HCT116 (cell line): Measurements from ENCODE around the gene TTLL4. TPM values are rescaled to one million over a fixed set of nuclear protein-coding genes. Genes with fewer than 3 reads are reported as not detected.

Experiments used
- ATAC-seq: fragments of 200-7000 bp; cut with Tn5 transposase; 2 replicates; pipeline ENCODE4 v1.9.1; 2020; ENCODE audit warnings: mild to moderate bottlenecking, moderate library complexity
- BruUV-seq: library from RNA; stranded (reverse); fragments of 400-500 nt; replicated peaks from 2 replicates; lab custom pipeline; 2021; lab: Mats Ljungman, UMichigan
- CTCF ChIA-PET: fragments of 300-600 bp; sonication (Branson Sonifier 250); formaldehyde crosslinking; loops from one replicate; lab custom pipeline; 2021; ENCODE audit warnings: antibody characterized with exemption; lab: Charles Lee
- POLR2A ChIA-PET: fragments of 300-600, 350-600 bp; sonication (Branson Sonifier 250); formaldehyde crosslinking; loops from one replicate; lab custom pipeline; 2021; ENCODE audit warnings: antibody characterized with exemption; lab: Charles Lee
- RAD21 ChIA-PET, 2 experiments: fragments of 300-600 bp; sonication (Branson Sonifier 250); formaldehyde crosslinking; loops; one replicate each; lab custom pipeline; 2023; ENCODE audit warnings: low total read pairs in 2 of 2; ENCODE audit not compliant: uncharacterized antibody in 2 of 2, unreplicated experiment in 2 of 2, low non-redundant PET in 1 of 2; lab: Charles Lee
- DNase-seq: peaks from one replicate; pipeline ENCODE4 v3.0.0-alpha.2; 2010; ENCODE audit warnings: low read depth, low spot score
- H2AFZ ChIP-seq: fragments of 200-600 bp; shearing (Covaris generic), sonication (generic); 2 replicates; pipeline ENCODE4 v1.6.1; 2017; ENCODE audit warnings: low read depth, mixed run types, mixed read lengths, antibody characterized with exemption, low read length; ENCODE audit not compliant: poor library complexity, severe bottlenecking
- H3K27ac ChIP-seq: 2 replicates; pipeline ENCODE4 v1.5.1; 2012; ENCODE audit warnings: low read depth, low read length
- H3K27me3 ChIP-seq: fragments of 200-600 bp; sonication (generic); 2 replicates; pipeline ENCODE4 v1.6.1; 2016; ENCODE audit warnings: mixed run types, low read length, mixed read lengths; ENCODE audit not compliant: insufficient read depth
- H3K36me3 ChIP-seq, 2 experiments: fragments of 200-500 bp in 1 of 2; fragments of 200-600 bp in 1 of 2; sonication (Bioruptor generic) in 1 of 2; sonication (generic) in 1 of 2; 2 replicates each; pipeline versions ENCODE4 v1.5.1 to v1.6.1; 2014 to 2016; ENCODE audit warnings: low read length in 2 of 2, inconsistent platforms in 1 of 2, mixed read lengths in 1 of 2, mixed run types in 1 of 2; ENCODE audit not compliant: insufficient read depth in 2 of 2, control insufficient read depth in 1 of 2
- H3K4me1 ChIP-seq, 2 experiments: fragments of 200-600 bp in 1 of 2; sonication (generic) in 1 of 2; 2 replicates each; pipeline versions ENCODE4 v1.5.1 to v1.6.1; 2012 to 2017; ENCODE audit warnings: low read length in 2 of 2, inconsistent platforms in 1 of 2, mild to moderate bottlenecking in 1 of 2, mixed read lengths in 1 of 2, mixed run types in 1 of 2, moderate library complexity in 1 of 2; ENCODE audit not compliant: insufficient read depth in 2 of 2, control insufficient read depth in 1 of 2
- H3K4me2 ChIP-seq: fragments of 200-600 bp; sonication (generic); 2 replicates; pipeline ENCODE4 v1.6.1; 2017; ENCODE audit warnings: mixed run types, low read length, mixed read lengths
- H3K4me3 ChIP-seq, 2 experiments: fragments of 200-600 bp in 1 of 2; sonication (generic) in 1 of 2; replicated peaks in 1 of 2; 2 replicates each; pipeline ENCODE4 v1.5.1; 2011 to 2016; ENCODE audit warnings: low read length in 2 of 2, control low read depth in 1 of 2, low read depth in 1 of 2, mild to moderate bottlenecking in 1 of 2, mixed read lengths in 1 of 2, mixed run types in 1 of 2
- H3K79me2 ChIP-seq: fragments of 200-600 bp; sonication (generic); 2 replicates; pipeline ENCODE4 v1.6.1; 2017; ENCODE audit warnings: mild to moderate bottlenecking, mixed run types, low read length, moderate library complexity, mixed read lengths; ENCODE audit not compliant: insufficient read depth
- H3K9ac ChIP-seq: fragments of 200-600 bp; sonication (generic); 2 replicates; pipeline ENCODE4 v1.6.1; 2016; ENCODE audit warnings: low read length, mixed read lengths
- H3K9me2 ChIP-seq: fragments of 200-600 bp; sonication (generic), shearing (Covaris generic); 2 replicates; pipeline ENCODE4 v1.6.1; 2017; ENCODE audit warnings: mixed run types, mild to moderate bottlenecking, moderate library complexity; ENCODE audit not compliant: insufficient read depth
- H3K9me3 ChIP-seq, 2 experiments: fragments of 200-500 bp in 1 of 2; fragments of 200-600 bp in 1 of 2; sonication (Bioruptor generic) in 1 of 2; sonication (generic) in 1 of 2; 2 replicates each; pipeline ENCODE4 v1.6.1; 2014 to 2017; ENCODE audit warnings: low read length in 2 of 2, mixed read lengths in 2 of 2, inconsistent platforms in 1 of 2, low read depth in 1 of 2, mild to moderate bottlenecking in 1 of 2, mixed run types in 1 of 2, moderate library complexity in 1 of 2; ENCODE audit not compliant: control insufficient read depth in 1 of 2, insufficient read depth in 1 of 2
- H4K20me1 ChIP-seq: fragments of 200-600 bp; sonication (generic), shearing (Covaris generic); 2 replicates; pipeline ENCODE4 v1.6.1; 2017; ENCODE audit warnings: mixed run types, mild to moderate bottlenecking, moderate library complexity; ENCODE audit not compliant: insufficient read depth
- CBX3 ChIP-seq: IDR thresholded peaks from 2 replicates; pipeline ENCODE4 v1.6.1; 2012; ENCODE audit warnings: low read depth
- CEBPB ChIP-seq: IDR thresholded peaks from 2 replicates; pipeline ENCODE4 v1.6.1; 2012; ENCODE audit warnings: low read depth
- ELF1 ChIP-seq: IDR thresholded peaks from 2 replicates; pipeline ENCODE4 v1.6.1; 2012; ENCODE audit warnings: low read depth, borderline replicate concordance
- EZH2 ChIP-seq: fragments of 200-600 bp; sonication (generic); IDR thresholded peaks from 2 replicates; pipeline ENCODE4 v1.6.1; 2017; ENCODE audit warnings: antibody characterized with exemption, mixed run types
- EZH2phosphoT487 ChIP-seq: fragments of 200-600 bp; IDR thresholded peaks from 2 replicates; pipeline ENCODE4 v1.6.1; 2018; ENCODE audit warnings: antibody characterized with exemption, borderline replicate concordance
- FOSL1 ChIP-seq: IDR thresholded peaks from 2 replicates; pipeline ENCODE4 v1.6.1; 2012; ENCODE audit warnings: low read depth
- MAX ChIP-seq: IDR thresholded peaks from 2 replicates; pipeline ENCODE4 v1.6.1; 2012
- REST ChIP-seq: IDR thresholded peaks from 2 replicates; pipeline ENCODE4 v1.6.1; 2012; ENCODE audit warnings: low read depth
- SP1 ChIP-seq: IDR thresholded peaks from 2 replicates; pipeline ENCODE4 v1.6.1; 2012; ENCODE audit warnings: low read depth
- SRF ChIP-seq: IDR thresholded peaks from 2 replicates; pipeline ENCODE4 v1.6.1; 2012; ENCODE audit warnings: low read depth
- TCF7L2 ChIP-seq: IDR thresholded peaks from 2 replicates; pipeline ENCODE4 v1.7.0; 2011; ENCODE audit warnings: borderline replicate concordance, inconsistent platforms; ENCODE audit not compliant: insufficient read depth, insufficient read length; ENCODE audit errors: extremely low read depth
- YY1 ChIP-seq: IDR thresholded peaks from 2 replicates; pipeline ENCODE4 v1.6.1; 2011; ENCODE audit warnings: low read length, low read depth, moderate library complexity, mild to moderate bottlenecking; ENCODE audit not compliant: insufficient replicate concordance; ENCODE audit errors: extremely low read depth
- ZFX ChIP-seq: fragments of 450-650 bp; IDR thresholded peaks from 2 replicates; pipeline ENCODE4 v1.6.1; 2017
- ZNF274 ChIP-seq: fragments of 200-500 bp; sonication (Bioruptor generic); IDR thresholded peaks from 2 replicates; pipeline ENCODE4 v1.6.1; 2014; ENCODE audit warnings: mild to moderate bottlenecking, low read depth, low read length, inconsistent platforms
- intact Hi-C: fragments of 100-400 bp; cut with micrococcal nuclease; formaldehyde crosslinking; loops from 2 replicates; pipeline ENCODE4 v1.10.0; 2022
- total RNA-seq: library from RNA; stranded (reverse); gene quantifications from one replicate; pipeline ENCODE4 v1.2.1, GENCODE V29; 2021; ENCODE audit not compliant: unreplicated experiment
- TF ChIP-seq, protein P1 (sequence below): IDR thresholded peaks from 2 replicates; pipeline ENCODE4 v1.6.1; 2012
- TF ChIP-seq, protein P2 (sequence below): IDR thresholded peaks from 2 replicates; pipeline ENCODE4 v1.6.1; 2011; ENCODE audit warnings: mild to moderate bottlenecking, low read length, moderate library complexity; ENCODE audit not compliant: insufficient replicate concordance; ENCODE audit errors: extremely low read depth

TTLL4 gene
- total RNA-seq, 1 experiment from 2014 or later = 53.0 TPM

DNA sequence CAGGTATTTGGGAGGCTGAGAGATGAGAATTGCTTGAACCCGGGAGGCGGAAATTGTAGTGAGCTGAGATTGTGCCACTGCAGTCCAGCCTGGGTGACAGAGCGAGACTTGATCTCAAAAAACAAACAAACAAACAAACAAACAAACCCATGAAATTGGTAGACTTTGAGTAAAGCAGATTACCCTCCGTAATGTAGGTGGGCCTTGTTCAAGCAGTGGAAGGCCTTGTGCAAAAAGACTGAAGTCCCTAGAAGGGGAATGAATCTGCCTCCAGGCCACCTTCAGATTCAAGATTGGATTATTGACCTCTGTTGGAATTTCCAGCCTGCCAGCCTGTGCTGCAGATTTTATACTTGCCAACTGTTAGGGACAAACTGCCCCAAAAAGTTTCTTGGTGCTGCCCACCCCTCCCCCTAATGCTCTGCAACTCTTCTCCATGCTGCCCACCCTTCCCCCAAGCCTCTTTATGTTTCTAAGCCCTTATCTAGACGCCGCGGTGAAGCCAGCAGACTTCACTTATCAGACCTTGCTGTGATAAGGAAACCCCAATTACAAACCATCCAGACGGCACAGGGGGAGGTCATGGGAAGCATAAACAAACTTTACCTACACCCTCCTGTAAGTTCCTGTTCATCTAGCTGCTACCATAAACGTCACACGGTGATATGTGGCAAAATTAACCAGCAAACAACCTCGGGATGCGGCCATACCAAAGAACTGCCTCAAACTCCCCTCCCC lies 88.3 kb downstream of the TTLL4 start:
- H3K27me3 ChIP-seq = no peaks in the 10 kb centered on the region
- H3K27ac ChIP-seq = no peak overlapping the region
- H3K9me3 ChIP-seq = no peaks in the 10 kb centered on the region
- ChIA-PET POLR2A (no interaction called here), CTCF (no interaction called here), RAD21 (no interaction called here)
- no peaks in the 10 kb centered on the region for H3K79me2 ChIP-seq
- H3K9me2 ChIP-seq = no peaks in the 10 kb centered on the region
- H3K4me3 ChIP-seq = no peak overlapping the region
- no peaks in the 10 kb centered on the region for H3K36me3 ChIP-seq
- H4K20me1 ChIP-seq = no peaks in the 10 kb centered on the region
- intact Hi-C loops = no loop called here
- no peak for TF ChIP-seq REST
- no peak for TF ChIP-seq SP1
- TF ChIP-seq, protein P1, sequence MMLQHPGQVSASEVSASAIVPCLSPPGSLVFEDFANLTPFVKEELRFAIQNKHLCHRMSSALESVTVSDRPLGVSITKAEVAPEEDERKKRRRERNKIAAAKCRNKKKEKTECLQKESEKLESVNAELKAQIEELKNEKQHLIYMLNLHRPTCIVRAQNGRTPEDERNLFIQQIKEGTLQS = no peak
- no peak for TF ChIP-seq EZH2
- TF ChIP-seq CBX3 = no peak
- TF ChIP-seq CEBPB = no peak
- TF ChIP-seq, protein P2, sequence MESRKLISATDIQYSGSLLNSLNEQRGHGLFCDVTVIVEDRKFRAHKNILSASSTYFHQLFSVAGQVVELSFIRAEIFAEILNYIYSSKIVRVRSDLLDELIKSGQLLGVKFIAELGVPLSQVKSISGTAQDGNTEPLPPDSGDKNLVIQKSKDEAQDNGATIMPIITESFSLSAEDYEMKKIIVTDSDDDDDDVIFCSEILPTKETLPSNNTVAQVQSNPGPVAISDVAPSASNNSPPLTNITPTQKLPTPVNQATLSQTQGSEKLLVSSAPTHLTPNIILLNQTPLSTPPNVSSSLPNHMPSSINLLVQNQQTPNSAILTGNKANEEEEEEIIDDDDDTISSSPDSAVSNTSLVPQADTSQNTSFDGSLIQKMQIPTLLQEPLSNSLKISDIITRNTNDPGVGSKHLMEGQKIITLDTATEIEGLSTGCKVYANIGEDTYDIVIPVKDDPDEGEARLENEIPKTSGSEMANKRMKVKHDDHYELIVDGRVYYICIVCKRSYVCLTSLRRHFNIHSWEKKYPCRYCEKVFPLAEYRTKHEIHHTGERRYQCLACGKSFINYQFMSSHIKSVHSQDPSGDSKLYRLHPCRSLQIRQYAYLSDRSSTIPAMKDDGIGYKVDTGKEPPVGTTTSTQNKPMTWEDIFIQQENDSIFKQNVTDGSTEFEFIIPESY = no peak
- no peak for TF ChIP-seq EZH2phosphoT487
- TF ChIP-seq MAX = no peak
- no peak for TF ChIP-seq SRF
- TF ChIP-seq TCF7L2 = no peak
- no peak for TF ChIP-seq FOSL1
- no peak for TF ChIP-seq ZFX
- TF ChIP-seq ZNF274 = no peak
- no peak for TF ChIP-seq ELF1
- no peak for TF ChIP-seq YY1
- H2AFZ ChIP-seq = no peak overlapping the region
- no peaks in the 10 kb centered on the region for H3K4me1 ChIP-seq
- H3K9ac ChIP-seq = no peak overlapping the region
- no TSS peak for BruUV-seq
- DNase-seq (no peak), ATAC-seq (no peak)
- H3K4me2 ChIP-seq = no peak overlapping the region
